Left lobe of liver (tissue), 2 donors: ENCODE data around the gene RIC3. TPM values are rescaled to one million over a fixed set of nuclear protein-coding genes. Genes with fewer than 3 reads are reported as not detected.

Source experiments
- ATAC-seq: fragments of 200-7000 bp; cut with Tn5 transposase; one replicate; pipeline ENCODE4 v1.9.1; 2020; ENCODE audit warnings: mild to moderate bottlenecking, moderate library complexity
- DNase-seq: peaks from one replicate; pipeline ENCODE4 v3.0.0-alpha.2; 2020; ENCODE audit warnings: low spot score
- total RNA-seq: library from RNA; stranded (reverse); gene quantifications from one replicate; pipeline ENCODE4 v1.2.1, GENCODE V29; 2021
- donor health status: DM: no; HTN: no; CAD: no; lungs with moderate emphysema.
- donor health status: DM: no; HTN: yes; CAD: no.

Gene RIC3
- total RNA-seq, 1 donor from 2014 or later, result 3.4 TPM

GRCh38 chr11:8106679-8107078 is 62.1 kb downstream of the RIC3 start:
- ATAC-seq (no peak), DNase-seq (no peak)

- DNase-seq, result no peak
- no peak for ATAC-seq
Measured at GRCh38 chr11:8105666-8106065, 63.2 kb downstream of the RIC3 start.

- no peak for DNase-seq
- no peak for ATAC-seq
Measured at GRCh38 chr11:8105133-8105532, 63.7 kb downstream of the RIC3 start.

GRCh38 chr11:8103909-8104308 is 64.9 kb downstream of the RIC3 start:
- DNase-seq, result no peak
- ATAC-seq, result no peak

- DNase-seq, result peak; percentile 26
Measured at GRCh38 chr11:8102965-8103364, 65.9 kb downstream of the RIC3 start.

GRCh38 chr11:8102296-8102915 is 66.4 kb downstream of the RIC3 start:
- DNase-seq (peak; percentile 24), ATAC-seq (no peak)

More at GRCh38 chr11:8102965-8103364, 65.9 kb downstream of the RIC3 start:
- ATAC-seq, result no peak

- ATAC-seq, result no peak
- peak; percentile 37 for DNase-seq
Measured at GRCh38 chr11:8101421-8101820, 67.4 kb downstream of the RIC3 start.

GRCh38 chr11:8100605-8101004 is 68.2 kb downstream of the RIC3 start:
- peak; percentile 28 for DNase-seq
- ATAC-seq, result no peak

GRCh38 chr11:8100158-8100557 is 68.7 kb downstream of the RIC3 start:
- no peak for ATAC-seq

GRCh38 chr11:8099291-8099899 is 69.4 kb downstream of the RIC3 start:
- ATAC-seq (peak; percentile 91), DNase-seq (peak; percentile 74)

More at GRCh38 chr11:8100158-8100557, 68.7 kb downstream of the RIC3 start:
- DNase-seq, result peak; percentile 28

- peak; percentile 30 for DNase-seq
- no peak for ATAC-seq
Measured at GRCh38 chr11:8098879-8099278, 69.9 kb downstream of the RIC3 start.

GRCh38 chr11:8098361-8098760 is 70.5 kb downstream of the RIC3 start:
- DNase-seq (no peak), ATAC-seq (no peak)

GRCh38 chr11:8097926-8098325 is 70.9 kb downstream of the RIC3 start:
- peak; percentile 23 for DNase-seq

GRCh38 chr11:8097468-8097867 is 71.4 kb downstream of the RIC3 start:
- ATAC-seq (no peak), DNase-seq (no peak)

More at GRCh38 chr11:8097926-8098325, 70.9 kb downstream of the RIC3 start:
- no peak for ATAC-seq

GRCh38 chr11:8097062-8097461 is 71.8 kb downstream of the RIC3 start:
- DNase-seq (no peak), ATAC-seq (no peak)

GRCh38 chr11:8096575-8096974 is 72.2 kb downstream of the RIC3 start:
- no peak for DNase-seq

GRCh38 chr11:8095806-8096522 is 72.9 kb downstream of the RIC3 start:
- ATAC-seq (no peak), DNase-seq (no peak)

More at GRCh38 chr11:8096575-8096974, 72.2 kb downstream of the RIC3 start:
- ATAC-seq, result no peak

GRCh38 chr11:8095371-8095770 is 73.5 kb downstream of the RIC3 start:
- peak; percentile 32 for DNase-seq
- ATAC-seq, result no peak

- peak; percentile 33 for DNase-seq
- ATAC-seq, result no peak
Measured at GRCh38 chr11:8094656-8095055, 74.2 kb downstream of the RIC3 start.

- DNase-seq, result peak; percentile 29
- ATAC-seq, result no peak
Measured at GRCh38 chr11:8093931-8094575, 74.8 kb downstream of the RIC3 start.
